ENCODE measurements around the gene NFX1.

The NFX1 gene

DNA sequence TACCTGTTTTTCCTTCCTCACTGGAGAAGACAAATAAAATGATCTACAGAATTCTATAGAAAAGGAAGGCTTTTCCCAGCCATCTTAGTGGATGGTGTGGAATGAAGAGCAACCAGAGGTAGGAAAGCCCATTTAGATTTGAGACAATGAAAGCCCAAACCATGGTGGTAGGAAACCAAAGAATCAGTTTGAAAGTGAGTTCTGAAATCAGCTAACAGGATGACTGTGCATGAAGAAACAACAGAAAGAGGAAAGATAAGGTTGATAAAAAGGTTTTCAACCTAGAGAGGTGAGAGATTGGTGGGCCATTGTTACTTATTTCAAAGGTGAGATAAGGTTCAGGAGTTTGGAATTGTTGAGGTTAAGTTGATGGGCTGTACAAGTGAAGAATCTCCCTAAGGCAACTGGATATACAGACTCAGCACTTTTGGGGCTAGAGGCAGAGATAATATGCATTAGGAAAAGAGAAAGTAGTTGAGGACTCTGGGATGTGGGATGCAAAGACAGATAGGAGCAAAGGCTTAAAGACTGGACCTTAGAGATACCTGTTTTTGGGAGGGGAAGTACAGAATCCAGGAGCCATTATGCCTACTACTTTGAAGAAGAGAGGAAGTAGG lies 23.1 kb upstream of the NFX1 start:
- no peak for DNase-seq

- DNase-seq, result no peak
Observed at GRCh38 chr9:33270146-33270545, 20.2 kb upstream of the NFX1 start.

DNA sequence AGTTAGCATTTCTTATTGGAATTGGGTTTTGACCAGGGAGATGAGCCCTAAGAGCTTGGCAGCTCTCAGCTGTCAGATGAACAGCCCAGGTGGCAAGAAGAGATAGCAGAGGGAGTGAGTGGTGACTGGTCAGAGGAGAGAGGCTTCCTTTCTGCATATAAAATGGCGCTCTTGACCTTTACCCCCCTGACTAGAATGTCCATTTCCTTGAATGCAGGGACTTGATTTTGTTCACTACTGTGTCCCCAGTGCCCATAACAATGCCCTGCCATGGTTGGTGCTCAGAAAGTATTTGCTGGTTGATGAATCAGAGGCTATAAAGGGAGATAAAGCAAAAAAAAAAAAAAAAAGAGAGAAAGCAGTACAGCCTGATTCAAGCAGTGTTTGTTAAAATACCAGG lies 18.3 kb upstream of the NFX1 start:
- DNase-seq, result no peak

GRCh38 chr9:33273266-33273971 lies 16.9 kb upstream of the NFX1 start:
- DNase-seq, result no peak

GRCh38 chr9:33273972-33274328 lies 16.4 kb upstream of the NFX1 start:
- DNase-seq, result no peak

- DNase-seq, result no peak
Observed at GRCh38 chr9:33277484-33277883, 12.8 kb upstream of the NFX1 start.

- DNase-seq, result no peak
Observed at GRCh38 chr9:33285502-33285901, 4.8 kb upstream of the NFX1 start.

DNA sequence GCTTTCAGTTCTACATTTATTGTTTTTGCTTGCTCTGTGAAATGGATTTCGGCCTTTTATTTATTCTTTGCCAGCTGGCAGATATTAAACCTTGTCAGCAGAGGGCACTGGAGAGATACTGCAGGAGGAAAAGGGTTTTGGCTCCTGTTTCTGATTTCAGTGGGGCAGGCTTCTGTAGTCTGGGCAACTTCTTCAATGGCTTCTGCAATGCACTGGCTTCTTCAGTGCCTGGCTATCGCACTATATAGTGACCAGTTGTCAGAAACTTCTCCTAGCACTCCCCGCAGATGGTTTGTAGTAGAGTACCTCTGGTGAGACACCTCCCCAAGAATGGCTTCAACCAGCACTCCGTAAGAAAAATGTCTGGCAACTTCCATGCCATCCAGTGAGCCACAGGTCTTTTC lies 3.2 kb upstream of the NFX1 start:
- peak; percentile 8 to 57 for DNase-seq

DNA sequence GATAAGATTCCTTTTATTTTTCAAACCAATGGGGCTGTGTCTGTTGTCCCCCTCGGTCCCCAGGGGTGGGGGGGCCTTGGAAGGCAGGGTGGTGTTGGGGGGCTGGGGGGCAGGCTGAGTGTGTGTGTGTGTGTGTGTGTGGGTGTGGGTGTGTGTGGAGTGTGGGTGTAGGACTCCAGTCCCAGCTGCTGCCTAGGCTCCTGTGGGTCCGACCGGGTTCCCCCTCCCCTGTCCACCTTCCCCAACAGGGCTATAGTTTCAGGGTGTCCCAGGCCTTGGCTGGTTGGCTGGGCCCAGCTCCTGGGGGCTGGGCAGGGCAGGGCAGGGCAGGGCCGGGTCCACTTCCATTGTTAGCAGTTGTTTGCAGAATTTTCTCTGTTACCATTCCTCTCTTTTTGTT lies 2.1 kb upstream of the NFX1 start:
- no peak for DNase-seq

DNA sequence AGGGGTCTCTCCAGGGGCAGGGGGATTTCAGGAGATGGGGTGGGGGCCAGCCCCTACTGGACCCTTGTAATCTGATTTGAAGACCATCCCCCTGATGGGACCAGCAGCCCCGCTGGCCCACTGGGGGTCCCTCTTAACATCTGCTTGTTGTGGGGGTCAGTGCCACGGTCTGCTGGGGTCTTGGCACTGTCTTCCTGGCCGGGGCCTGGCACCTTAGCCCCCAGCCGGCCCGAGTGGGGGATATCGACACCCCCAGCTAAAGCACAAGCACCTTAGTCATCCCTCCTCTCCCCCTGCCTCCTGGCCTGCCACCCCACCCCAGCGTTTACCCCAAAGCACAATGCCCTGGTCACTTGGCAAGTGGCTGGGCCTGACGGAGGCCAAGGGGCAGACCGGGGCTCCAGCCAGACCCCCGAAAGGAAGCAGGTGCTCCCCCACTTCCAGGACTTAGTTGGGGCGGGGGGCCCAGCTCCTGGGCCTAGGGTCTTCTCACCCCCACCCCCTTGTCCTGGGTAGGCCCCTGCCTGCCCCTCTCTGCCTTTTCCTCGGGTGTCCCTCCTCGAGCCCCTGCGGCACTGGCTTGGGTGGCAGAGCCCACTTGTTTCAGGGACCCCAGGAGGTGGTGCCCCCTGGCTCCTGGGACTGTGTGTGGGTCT lies 1.4 kb upstream of the NFX1 start:
- DNase-seq, result no peak

GRCh38 chr9:33289496-33289895 lies 820 bp upstream of the NFX1 start:
- DNase-seq, result no peak

DNA sequence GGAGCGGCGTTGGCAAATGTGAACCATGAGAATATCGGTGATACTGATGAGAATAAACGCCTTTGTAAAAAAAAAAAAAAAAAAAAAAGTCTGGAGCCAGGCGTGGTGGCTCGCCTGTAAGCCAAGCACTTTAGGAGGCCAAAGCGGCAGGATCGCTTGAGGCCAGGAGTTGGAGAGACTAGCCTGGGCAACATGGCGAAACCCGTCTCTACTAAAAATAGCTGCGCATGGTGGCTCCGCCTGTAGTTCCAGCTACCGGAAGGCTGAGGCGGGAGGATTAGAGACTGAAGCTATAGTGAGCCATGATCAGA lies 425 bp upstream of the NFX1 start:
- DNase-seq, result no peak

DNA sequence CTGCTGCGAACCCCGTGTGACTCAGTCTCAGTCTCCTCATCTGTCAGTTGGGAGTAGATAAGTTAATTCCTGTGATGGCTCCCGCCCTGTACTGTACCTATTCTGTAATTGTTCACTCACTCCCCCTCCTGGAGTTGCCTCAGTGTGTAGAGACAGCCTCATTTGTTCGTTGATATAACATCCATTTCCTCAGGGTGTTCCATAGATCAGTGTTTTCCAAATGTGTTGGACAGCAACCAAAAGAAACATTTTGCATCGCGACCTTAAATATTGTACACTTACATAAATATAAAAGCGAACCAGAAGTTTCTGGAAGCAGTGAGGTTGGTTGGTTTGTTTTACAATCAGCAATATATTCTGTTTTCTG lies 698 bp downstream of the NFX1 start:
- DNase-seq, result no peak

DNA sequence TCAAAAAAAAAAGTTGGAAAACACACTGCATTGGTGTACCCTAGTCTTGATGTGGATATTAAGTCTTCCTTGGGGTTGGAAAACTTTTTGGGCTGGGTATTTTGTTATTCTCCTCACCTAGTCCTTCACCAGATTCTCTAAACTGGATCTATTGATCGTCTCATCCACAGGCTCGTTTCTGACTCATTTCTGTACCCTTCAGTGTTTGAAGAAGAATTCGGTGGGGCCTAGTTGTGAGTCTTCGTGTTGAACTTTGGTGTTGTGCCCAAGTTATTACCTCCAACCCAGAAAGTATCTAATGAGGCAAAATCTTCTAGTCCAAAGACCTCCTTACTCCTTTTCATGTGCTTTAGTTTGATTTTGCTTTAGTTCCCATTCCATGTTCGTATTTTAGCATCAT lies 1.6 kb downstream of the NFX1 start:
- DNase-seq, result no peak

- DNase-seq, result no peak
Observed at GRCh38 chr9:33293782-33294181, 3.5 kb downstream of the NFX1 start.

DNA sequence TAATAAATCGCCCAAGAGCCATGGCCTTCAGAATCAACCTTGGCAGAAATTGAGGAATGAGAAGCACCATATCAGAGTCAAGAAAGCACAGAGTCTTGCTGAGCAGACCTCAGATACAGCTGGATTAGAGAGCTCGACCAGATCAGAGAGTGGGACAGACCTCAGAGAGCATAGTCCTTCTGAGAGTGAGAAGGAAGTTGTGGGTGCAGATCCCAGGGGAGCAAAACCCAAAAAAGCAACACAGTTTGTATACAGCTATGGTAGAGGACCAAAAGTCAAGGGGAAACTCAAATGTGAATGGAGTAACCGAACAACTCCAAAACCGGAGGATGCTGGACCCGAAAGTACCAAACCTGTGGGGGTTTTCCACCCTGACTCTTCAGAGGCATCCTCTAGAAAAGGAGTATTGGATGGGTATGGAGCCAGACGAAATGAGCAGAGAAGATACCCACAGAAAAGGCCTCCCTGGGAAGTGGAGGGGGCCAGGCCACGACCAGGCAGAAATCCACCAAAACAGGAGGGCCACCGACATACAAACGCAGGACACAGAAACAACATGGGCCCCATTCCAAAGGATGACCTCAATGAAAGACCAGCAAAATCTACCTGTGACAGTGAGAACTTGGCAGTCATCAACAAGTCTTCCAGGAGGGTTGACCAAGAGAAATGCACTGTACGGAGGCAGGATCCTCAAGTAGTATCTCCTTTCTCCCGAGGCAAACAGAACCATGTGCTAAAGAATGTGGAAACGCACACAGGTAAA lies 4.5 kb downstream of the NFX1 start:
- DNase-seq, result no peak

GRCh38 chr9:33295571-33295970 lies 5.3 kb downstream of the NFX1 start:
- DNase-seq, result no peak

GRCh38 chr9:33297432-33297831 lies 7.1 kb downstream of the NFX1 start:
- peak; percentile 2 to 80 for DNase-seq

DNA sequence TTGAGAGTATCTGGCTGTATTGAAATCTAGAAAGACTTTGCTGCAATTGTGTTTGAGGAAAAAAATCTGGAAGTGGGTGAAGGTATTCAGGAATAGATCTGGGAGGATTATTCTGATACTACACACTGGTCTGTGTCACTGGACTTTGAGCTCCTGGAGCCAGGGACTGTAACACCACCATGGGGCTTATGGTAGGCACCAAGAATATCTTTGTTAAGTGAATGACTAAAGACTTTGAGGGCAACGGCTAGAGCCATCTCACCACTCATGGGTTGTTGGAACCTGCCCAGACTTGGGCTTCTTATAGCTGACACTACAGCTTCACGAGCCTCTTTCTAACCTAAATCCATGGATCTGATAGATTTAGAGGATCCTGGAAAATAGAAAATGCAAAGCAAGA lies 10.2 kb downstream of the NFX1 start:
- DNase-seq, result no peak

DNA sequence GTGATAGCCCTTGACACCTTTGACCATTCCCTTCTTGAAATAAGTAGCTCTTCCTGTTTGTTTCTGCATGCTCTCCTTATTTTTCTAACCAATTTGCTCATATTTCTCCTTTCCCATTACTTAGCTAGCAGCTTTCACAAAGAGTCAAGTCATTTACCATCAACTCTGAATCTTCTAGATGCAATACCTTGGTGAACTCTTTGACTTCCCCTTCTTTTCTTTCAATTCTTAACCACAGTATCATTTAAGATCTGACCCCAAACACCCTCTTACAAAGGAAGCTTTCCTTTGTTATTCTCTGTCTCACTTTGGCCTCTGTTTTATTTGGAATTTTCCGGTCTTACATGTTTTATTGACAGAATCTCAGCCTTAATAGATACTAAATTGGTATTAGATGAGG lies 14.0 kb downstream of the NFX1 start:
- DNase-seq, result no peak

DNA sequence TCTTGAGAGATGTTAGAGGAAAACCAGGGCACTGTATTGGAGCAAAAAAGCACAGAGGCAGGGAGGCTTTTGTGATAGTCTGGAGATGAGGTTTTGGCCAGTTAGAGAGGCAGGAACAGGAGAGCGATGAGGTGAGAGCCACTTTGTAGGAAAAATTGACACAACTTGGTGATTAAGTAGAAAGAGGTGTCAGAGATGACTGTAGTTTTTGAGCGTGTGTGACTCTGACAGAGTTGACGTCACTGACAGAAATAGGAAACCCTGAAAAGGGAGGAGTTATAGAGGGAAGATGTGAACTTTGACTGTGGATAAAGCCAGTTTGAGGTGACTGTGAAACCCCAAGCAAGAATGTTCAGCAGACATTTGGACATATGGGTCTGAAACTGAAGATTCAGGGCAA lies 15.7 kb downstream of the NFX1 start:
- DNase-seq, result no peak

GRCh38 chr9:33307067-33307466 lies 16.8 kb downstream of the NFX1 start:
- no peak for DNase-seq

DNA sequence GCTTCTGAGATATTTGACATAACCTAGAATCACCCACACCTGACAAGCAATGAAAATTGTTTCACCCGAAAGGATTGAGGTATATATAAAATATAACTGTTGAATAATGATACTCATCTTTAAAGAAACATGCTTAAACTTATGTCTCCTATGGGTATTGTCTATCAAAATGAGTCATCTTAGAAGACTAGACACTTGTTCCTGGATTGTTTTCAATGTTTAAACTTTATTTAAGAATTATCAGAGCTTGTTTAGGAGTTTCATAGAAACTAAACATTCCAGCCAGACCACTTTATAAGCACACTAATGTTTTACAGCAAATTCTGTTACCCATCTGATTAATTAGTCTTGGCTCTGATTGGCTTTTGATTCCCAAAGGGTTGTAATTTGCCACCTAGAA lies 19.6 kb downstream of the NFX1 start:
- no peak for DNase-seq

- DNase-seq, result no peak
Observed at GRCh38 chr9:33310748-33311147, 20.4 kb downstream of the NFX1 start.
